Gastroesophageal sphincter (tissue), 4 donors: Measurements from ENCODE around the gene NPDC1. TPM values are rescaled to one million over a fixed set of nuclear protein-coding genes. Genes with fewer than 3 reads are reported as not detected.

ENCODE experiments used
- ATAC-seq: fragments of 150-250 bp; one replicate; pipeline ENCODE4 v1.9.1; 2016; ENCODE audit warnings: mild to moderate bottlenecking, moderate library complexity
- H3K27ac ChIP-seq, 4 donors: fragments of 200-600 bp; sonication (generic) in 3 of 4; 1 replicate in 3 of 4; 2 replicates in 1 of 4; pipeline ENCODE4 v1.5.1; 2016 to 2019
- H3K27me3 ChIP-seq: fragments of 200-600 bp; sonication (generic); one replicate; pipeline ENCODE4 v1.5.1; 2019
- H3K36me3 ChIP-seq, 2 donors: fragments of 200-600 bp; sonication (generic); one replicate each; pipeline ENCODE4 v1.5.1; 2019; ENCODE audit warnings: control low read depth in 1 of 2
- H3K4me1 ChIP-seq, 3 donors: fragments of 200-600 bp; sonication (generic); 1 replicate in 2 of 3; 2 replicates in 1 of 3; pipeline ENCODE4 v1.5.1; 2016 to 2019; ENCODE audit warnings: control low read depth in 2 of 3
- H3K4me3 ChIP-seq, 2 donors: fragments of 200-600 bp; sonication (generic); one replicate each; pipeline ENCODE4 v1.5.1; 2019; ENCODE audit warnings: mild to moderate bottlenecking in 1 of 2, moderate library complexity in 1 of 2
- H3K9me3 ChIP-seq, 3 donors: fragments of 200-600 bp; sonication (generic); one replicate each; pipeline ENCODE4 v1.5.1; 2017 to 2019; ENCODE audit warnings: control low read depth in 2 of 3
- EP300 ChIP-seq: sonication (generic); formaldehyde crosslinking; IDR thresholded peaks from one replicate; pipeline ENCODE4 v1.6.1; 2017; ENCODE audit warnings: antibody characterized with exemption, mild to moderate bottlenecking
- POLR2A ChIP-seq, 2 donors: fragments of 450-650 bp; IDR thresholded peaks; one replicate each; pipeline ENCODE4 v1.6.1; 2017; ENCODE audit warnings: antibody characterized with exemption in 2 of 2, mild to moderate bottlenecking in 2 of 2, moderate library complexity in 1 of 2
- POLR2AphosphoS5 ChIP-seq: sonication (generic); formaldehyde crosslinking; IDR thresholded peaks from one replicate; pipeline ENCODE4 v1.6.1; 2017; ENCODE audit warnings: antibody characterized with exemption
- WGBS, 2 donors: methylation state at CpG; one replicate each; pipeline ENCODE4 v1.1.5; 2018; ENCODE audit warnings: low coverage in 1 of 2; 5-methylcytosine and 5-hydroxymethylcytosine counted together
- total RNA-seq, 4 donors: library from RNA; depleted of rRNA; stranded (reverse); fragments of >200 nt; gene quantifications; one replicate each; pipeline ENCODE4 v1.1.0, GENCODE V29; 2016
- TF ChIP-seq, protein P1 (sequence below), 4 experiments: fragments of 200-600 bp in 2 of 4; fragments of 450-650 bp in 2 of 4; sonication (generic) in 1 of 4; IDR thresholded peaks; one replicate each; pipeline ENCODE4 v1.5.1; 2017 to 2019; ENCODE audit warnings: antibody characterized with exemption in 4 of 4, mild to moderate bottlenecking in 2 of 4, moderate library complexity in 2 of 4

Gene NPDC1
- total RNA-seq, result 10 to 100 TPM; 50.4 to 69.9 (median 59.5) TPM

- Histone ChIP-seq H3K27me3 (peaks cover 47% of the 10 kb centered on the region), H3K36me3 (peaks cover 0 to 16% of the 10 kb centered on the region in 2 donors), H3K27ac (peak within 1 kb of the TSS in 3 of 4 donors; percentile 78 to 83 (median 81)), H3K4me3 (peak within 1 kb of the TSS; percentile 45 to 73), H3K9me3 (no peaks in the 10 kb centered on the region), H3K4me1 (peaks cover 0 to 55% (median 12%) of the 10 kb centered on the region in 3 donors)
- 0% methylated on average over 25 to 27 of the region's 57 CpGs for WGBS, 2 donors
- peak; percentile 53 for ATAC-seq
- TF ChIP-seq, protein P1, sequence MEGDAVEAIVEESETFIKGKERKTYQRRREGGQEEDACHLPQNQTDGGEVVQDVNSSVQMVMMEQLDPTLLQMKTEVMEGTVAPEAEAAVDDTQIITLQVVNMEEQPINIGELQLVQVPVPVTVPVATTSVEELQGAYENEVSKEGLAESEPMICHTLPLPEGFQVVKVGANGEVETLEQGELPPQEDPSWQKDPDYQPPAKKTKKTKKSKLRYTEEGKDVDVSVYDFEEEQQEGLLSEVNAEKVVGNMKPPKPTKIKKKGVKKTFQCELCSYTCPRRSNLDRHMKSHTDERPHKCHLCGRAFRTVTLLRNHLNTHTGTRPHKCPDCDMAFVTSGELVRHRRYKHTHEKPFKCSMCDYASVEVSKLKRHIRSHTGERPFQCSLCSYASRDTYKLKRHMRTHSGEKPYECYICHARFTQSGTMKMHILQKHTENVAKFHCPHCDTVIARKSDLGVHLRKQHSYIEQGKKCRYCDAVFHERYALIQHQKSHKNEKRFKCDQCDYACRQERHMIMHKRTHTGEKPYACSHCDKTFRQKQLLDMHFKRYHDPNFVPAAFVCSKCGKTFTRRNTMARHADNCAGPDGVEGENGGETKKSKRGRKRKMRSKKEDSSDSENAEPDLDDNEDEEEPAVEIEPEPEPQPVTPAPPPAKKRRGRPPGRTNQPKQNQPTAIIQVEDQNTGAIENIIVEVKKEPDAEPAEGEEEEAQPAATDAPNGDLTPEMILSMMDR (IDR thresholded peaks at IDR 0.05), result peak in 3 of 4 experiments; percentile 79 to 88 (median 86)
- no peak for TF ChIP-seq EP300
These were observed at the start of gene NPDC1 for GRCh38 chr9:137046088-137046787. Gene NPDC1, minus strand, starts transcription at chr9:137046177. Its CDS starts 188 bp downstream, at chr9:137045989.

DNA sequence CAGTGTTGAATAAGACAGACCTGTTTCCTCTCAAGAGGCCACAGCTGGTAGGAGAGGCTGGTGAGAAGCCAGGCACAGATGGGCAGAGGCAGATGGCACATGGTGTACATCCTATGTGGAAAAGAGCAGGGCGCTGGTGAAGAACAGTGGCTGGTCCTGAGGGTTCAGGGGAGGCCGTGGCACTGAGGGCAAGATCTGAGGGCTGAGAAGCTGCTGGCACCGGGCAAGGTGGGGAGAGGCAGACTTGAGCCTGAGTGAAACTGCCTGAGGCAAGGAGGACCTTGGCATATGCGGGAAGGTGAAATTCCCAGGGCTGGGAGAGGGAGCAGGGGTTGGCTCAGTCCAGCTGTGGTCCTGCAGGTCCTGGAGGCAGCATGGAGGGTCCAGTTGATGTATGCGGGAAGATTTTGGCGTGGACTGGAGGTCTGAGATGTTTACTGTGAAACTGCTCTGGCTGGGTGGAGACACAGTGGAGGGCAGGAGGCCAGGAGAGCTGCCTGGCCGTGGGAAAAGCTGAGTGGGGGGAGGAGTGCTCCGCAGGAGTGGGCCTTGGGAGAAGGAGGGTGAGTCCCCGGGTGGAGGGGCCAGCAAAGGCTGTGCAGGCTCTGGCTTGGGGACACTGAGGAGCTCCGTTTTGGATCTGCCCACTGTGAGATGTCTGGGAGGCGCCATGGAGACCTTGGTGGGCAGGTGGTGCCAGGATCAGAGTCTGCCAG, 43.4 kb upstream of the NPDC1 start:
- Histone ChIP-seq H3K4me1 (peaks cover 0 to 47% (median 14%) of the 10 kb centered on the region in 3 donors), H3K9me3 (no peaks in the 10 kb centered on the region), H3K4me3 (no peak overlapping the region), H3K27ac (no peak overlapping the region), H3K27me3 (no peaks in the 10 kb centered on the region), H3K36me3 (peaks cover 0 to 55% of the 10 kb centered on the region in 2 donors)
- ATAC-seq, result no peak
- WGBS, 2 donors, result 50 to 73% methylated on average over 1 to 9 of the region's 11 CpGs
- TF ChIP-seq POLR2AphosphoS5 (no peak), POLR2A (IDR thresholded peaks at IDR 0.05) (no peak), EP300 (no peak)
- TF ChIP-seq, protein P1 (IDR thresholded peaks at IDR 0.05), result no peak

DNA sequence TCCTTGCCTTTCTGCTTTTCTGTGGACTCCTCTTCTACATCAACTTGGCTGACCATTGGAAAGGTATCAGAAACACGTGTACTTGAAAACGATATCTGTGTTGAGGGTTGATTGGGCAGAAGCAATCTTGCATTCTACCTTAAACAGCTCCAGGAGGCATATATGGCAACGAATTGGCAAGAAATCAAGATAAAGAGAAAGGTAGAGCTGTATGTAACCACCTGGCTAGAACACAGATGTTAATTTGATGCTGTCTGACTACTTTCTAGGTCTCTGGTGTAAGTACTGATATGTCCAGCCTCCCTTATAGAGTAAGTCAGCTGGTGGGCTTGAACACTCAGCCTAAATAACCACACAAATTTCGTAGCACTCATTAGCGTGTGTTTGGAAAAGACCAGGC, 42.1 kb upstream of the NPDC1 start:
- Histone ChIP-seq H3K27me3 (no peaks in the 10 kb centered on the region), H3K4me1 (peaks cover 0 to 59% (median 14%) of the 10 kb centered on the region in 3 donors), H3K4me3 (no peak overlapping the region), H3K27ac (no peak overlapping the region), H3K36me3 (peaks cover 0 to 48% of the 10 kb centered on the region in 2 donors), H3K9me3 (no peaks in the 10 kb centered on the region)
- no peak for TF ChIP-seq POLR2AphosphoS5
- no peak for TF ChIP-seq EP300
- TF ChIP-seq POLR2A (IDR thresholded peaks at IDR 0.05), result no peak
- TF ChIP-seq, protein P1 (IDR thresholded peaks at IDR 0.05), result no peak
- ATAC-seq, result no peak
- WGBS, 2 donors, result 77% methylated on average over 3 of the region's 5 CpGs; no CpG with 5 or more reads in 1 of the 2 donors

GRCh38 chr9:137087409-137087925, 41.5 kb upstream of the NPDC1 start:
- TF ChIP-seq POLR2AphosphoS5 (no peak), EP300 (no peak), POLR2A (IDR thresholded peaks at IDR 0.05) (no peak)
- TF ChIP-seq, protein P1 (IDR thresholded peaks at IDR 0.05), result no peak
- H3K4me1 ChIP-seq, result peaks cover 0 to 66% (median 14%) of the 10 kb centered on the region in 3 donors
- WGBS, 2 donors, result 20 to 45% methylated on average over 6 to 9 of the region's 22 CpGs
- H3K4me3 ChIP-seq, result peak overlapping the region; percentile 56 to 61
- H3K27me3 ChIP-seq, result no peaks in the 10 kb centered on the region
- no peaks in the 10 kb centered on the region for H3K9me3 ChIP-seq
- H3K36me3 ChIP-seq, result peaks cover 0 to 48% of the 10 kb centered on the region in 2 donors
- peak overlapping the region; percentile 64 to 99 (median 96) for H3K27ac ChIP-seq
- no peak for ATAC-seq
